ENCODE data around the gene PCBP3. TPM values are rescaled to one million over a fixed set of nuclear protein-coding genes. Genes with fewer than 3 reads are reported as not detected.
"Not testable (repeated sequence)": the region's sequence is repeated elsewhere in the genome, so short reads cannot be mapped to it uniquely, and the experiment has no call there.

Gene PCBP3
- total RNA-seq, 2 experiments from 2014 or later = 1.3 to 1.4 TPM

DNA sequence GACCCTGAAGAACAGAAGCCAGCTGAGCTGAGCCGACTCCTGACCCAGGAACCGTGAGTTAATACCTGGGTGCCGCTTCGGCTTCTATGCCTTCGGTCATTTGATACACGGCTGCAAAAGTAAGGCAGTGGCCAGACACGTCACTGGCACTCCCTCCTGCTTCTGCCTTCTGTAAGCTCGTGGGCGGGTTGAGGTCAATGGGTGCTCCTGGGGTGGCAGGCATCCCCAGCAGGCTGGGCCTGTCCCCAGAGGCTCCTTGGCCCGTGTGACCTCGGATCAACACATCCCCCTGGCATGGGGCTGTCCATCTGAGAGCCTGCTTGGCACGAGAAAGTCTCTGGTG is 302.3 kb downstream of the PCBP3 start:
- ChIA-PET POLR2A (no interaction called here), CTCF (interaction anchor here (0.5 kb wide), 1 partner anchor 208 kb away, joined by 3 read pairs; no protein-coding TSS in a partner anchor)
- H3K27me3 Mint-ChIP-seq (ENCODE audit: low read depth) = no peaks in the 10 kb centered on the region
- H3K4me1 Mint-ChIP-seq (ENCODE audit: low read depth) = no peaks in the 10 kb centered on the region
- DNase-seq = no peak
- no peak overlapping the region for H3K27ac Mint-ChIP-seq
- no peaks in the 10 kb centered on the region for H3K36me3 Mint-ChIP-seq (ENCODE audit: low read depth)
- no peak for ATAC-seq
- no peak overlapping the region for H3K4me3 Mint-ChIP-seq
- H3K9me3 Mint-ChIP-seq (ENCODE audit: insufficient read depth) = no peaks in the 10 kb centered on the region

DNA sequence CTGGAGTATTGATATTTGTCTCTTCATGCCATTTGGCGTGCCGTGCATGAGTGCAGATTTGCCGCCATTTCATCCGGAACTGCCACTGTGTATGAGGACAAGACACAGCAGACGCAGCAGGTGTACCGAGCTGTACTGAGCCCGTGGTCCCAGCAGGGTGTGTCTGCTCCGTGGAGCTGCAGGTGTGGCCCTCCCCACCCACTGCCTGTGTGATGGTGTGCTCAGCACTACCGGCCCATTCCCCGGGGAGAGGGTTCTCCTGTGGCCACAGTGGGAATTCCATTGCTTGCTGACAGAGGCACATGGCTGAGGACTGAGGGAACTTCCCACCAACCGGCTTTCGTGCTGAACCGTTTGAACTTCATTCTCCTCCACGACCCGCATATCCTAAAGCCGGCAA is 303.8 kb downstream of the PCBP3 start:
- POLR2A ChIA-PET = no interaction called here
- no peaks in the 10 kb centered on the region for H3K36me3 Mint-ChIP-seq (ENCODE audit: low read depth)
- ATAC-seq = no peak

DNA sequence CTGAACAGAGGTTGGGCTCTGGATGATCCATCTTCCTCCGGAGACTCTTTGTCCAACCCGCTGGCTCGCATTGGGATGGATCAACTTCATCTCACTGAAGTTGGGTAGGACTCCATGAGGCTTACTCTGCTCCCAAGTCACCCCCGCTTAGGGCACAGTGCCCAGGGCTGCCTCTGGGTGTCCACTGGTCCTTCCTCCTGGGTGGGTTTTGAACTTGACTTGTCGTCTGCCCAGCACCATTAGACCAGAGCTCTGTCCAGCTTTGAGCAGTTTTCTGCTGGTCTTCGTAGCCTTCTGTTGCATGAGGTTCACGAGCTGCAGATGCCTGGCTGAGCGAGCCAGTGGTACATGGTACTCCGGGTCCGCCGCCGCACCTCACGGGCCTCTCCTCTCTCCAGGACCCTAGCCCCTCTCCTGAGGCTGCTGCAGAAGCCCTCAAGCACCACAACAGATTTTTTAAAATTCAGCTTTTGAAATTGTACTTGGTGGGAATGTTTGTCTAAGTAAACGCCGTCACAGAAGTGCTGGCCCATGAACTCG is 304.3 kb downstream of the PCBP3 start:
- CTCF ChIA-PET = no interaction called here
- H3K36me3 Mint-ChIP-seq (ENCODE audit: low read depth) = no peaks in the 10 kb centered on the region
- no peaks in the 10 kb centered on the region for H3K4me1 Mint-ChIP-seq (ENCODE audit: low read depth)
- H3K27ac Mint-ChIP-seq = no peak overlapping the region
- ATAC-seq (no peak), DNase-seq (no peak)
- no peaks in the 10 kb centered on the region for H3K27me3 Mint-ChIP-seq (ENCODE audit: low read depth)
- POLR2A ChIA-PET = no interaction called here
- no peak overlapping the region for H3K4me3 Mint-ChIP-seq
- H3K9me3 Mint-ChIP-seq (ENCODE audit: insufficient read depth) = no peaks in the 10 kb centered on the region

More for the DNA sequence above, 303.8 kb downstream of the PCBP3 start:
- H3K9me3 Mint-ChIP-seq (ENCODE audit: insufficient read depth) = no peaks in the 10 kb centered on the region
- no peak overlapping the region for H3K27ac Mint-ChIP-seq
- CTCF ChIA-PET = no interaction called here
- H3K4me3 Mint-ChIP-seq = no peak overlapping the region
- H3K4me1 Mint-ChIP-seq (ENCODE audit: low read depth) = no peaks in the 10 kb centered on the region
- no peak for DNase-seq
- no peaks in the 10 kb centered on the region for H3K27me3 Mint-ChIP-seq (ENCODE audit: low read depth)

DNA sequence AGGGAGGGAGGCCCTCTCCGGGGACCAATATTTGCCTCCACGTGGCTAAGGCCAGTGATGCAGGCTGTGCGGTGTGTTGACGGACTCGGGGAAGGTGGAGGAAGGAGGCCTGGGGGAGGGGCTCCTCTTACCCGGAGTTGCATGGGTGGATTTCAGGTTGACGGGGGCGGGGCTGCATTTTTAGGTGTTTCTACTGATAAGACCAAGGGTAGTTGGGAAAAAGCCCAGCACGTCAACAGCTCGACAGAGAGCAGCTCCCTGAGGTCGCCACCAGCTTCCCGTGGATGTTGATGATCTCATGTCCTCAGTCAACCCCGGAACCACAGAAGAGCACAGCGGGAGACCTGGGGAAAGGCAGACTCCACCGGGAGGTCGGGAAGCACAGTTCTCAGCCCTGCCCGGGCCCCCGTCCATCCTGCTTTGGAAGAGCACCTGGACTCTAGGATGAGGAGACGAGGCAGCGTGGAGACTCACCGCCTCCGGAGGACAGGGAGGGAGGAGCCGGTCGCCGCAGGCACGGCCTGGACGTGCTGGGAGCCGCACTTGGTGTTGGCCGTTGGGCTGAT is 305.1 kb downstream of the PCBP3 start:
- POLR2A ChIA-PET = no interaction called here

DNA sequence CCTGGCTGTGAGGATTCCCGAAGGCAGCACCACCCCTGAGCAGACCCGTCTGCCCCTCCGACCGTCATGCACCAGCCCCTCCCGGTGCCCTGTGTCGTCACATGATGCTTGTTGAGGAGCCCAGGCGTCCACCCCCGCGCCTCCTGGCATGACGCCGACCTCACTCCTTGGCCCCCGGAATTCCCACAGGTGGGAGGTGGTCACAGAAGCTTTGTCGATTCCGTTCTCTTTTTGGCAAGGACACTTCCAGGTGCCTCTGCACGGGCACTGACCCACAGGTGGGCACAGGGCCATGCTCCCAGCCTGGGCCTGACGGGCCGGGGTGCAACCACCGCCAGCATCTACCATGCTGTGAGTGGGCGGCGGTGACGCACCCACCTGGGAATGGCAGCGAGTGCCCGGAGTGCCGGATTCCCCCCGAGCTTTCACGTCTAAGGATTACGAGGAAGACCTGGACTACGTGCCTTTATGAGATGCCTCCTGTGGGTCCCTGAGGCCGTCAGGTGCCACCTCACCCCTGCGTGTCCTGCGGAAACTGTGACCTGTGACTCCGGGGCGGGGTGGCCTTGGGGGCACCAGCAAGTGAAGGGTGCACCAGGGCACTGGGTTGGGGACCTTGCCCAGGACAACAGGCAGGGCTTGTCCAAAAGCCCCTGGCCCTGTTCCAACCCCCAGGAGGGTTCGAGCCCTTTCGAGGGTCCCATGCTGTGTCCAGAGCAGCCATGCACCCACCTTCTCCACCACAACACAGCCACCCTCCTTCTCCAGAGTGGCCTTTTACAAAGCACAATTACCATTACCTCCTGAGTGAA is 306.6 kb downstream of the PCBP3 start:
- H3K36me3 Mint-ChIP-seq (ENCODE audit: low read depth) = no peaks in the 10 kb centered on the region
- no peak overlapping the region for H3K4me3 Mint-ChIP-seq
- H3K4me1 Mint-ChIP-seq (ENCODE audit: low read depth) = no peaks in the 10 kb centered on the region
- ATAC-seq (no peak), DNase-seq (no peak)
- no peaks in the 10 kb centered on the region for H3K9me3 Mint-ChIP-seq (ENCODE audit: insufficient read depth)
- H3K27ac Mint-ChIP-seq = no peak overlapping the region
- ChIA-PET CTCF (no interaction called here), POLR2A (no interaction called here)
- peaks cover 2% of the 10 kb centered on the region for H3K27me3 Mint-ChIP-seq (ENCODE audit: low read depth)

More for the DNA sequence above, 305.1 kb downstream of the PCBP3 start:
- ATAC-seq (no peak), DNase-seq (no peak)
- H3K4me1 Mint-ChIP-seq (ENCODE audit: low read depth) = no peaks in the 10 kb centered on the region
- no peak overlapping the region for H3K4me3 Mint-ChIP-seq
- no peaks in the 10 kb centered on the region for H3K36me3 Mint-ChIP-seq (ENCODE audit: low read depth)
- H3K27me3 Mint-ChIP-seq (ENCODE audit: low read depth) = no peaks in the 10 kb centered on the region
- CTCF ChIA-PET = interaction anchor here (1.0 kb wide), 1 partner anchor 24 kb away, joined by 3 read pairs; no protein-coding TSS in a partner anchor
- no peak overlapping the region for H3K27ac Mint-ChIP-seq
- no peaks in the 10 kb centered on the region for H3K9me3 Mint-ChIP-seq (ENCODE audit: insufficient read depth)

DNA sequence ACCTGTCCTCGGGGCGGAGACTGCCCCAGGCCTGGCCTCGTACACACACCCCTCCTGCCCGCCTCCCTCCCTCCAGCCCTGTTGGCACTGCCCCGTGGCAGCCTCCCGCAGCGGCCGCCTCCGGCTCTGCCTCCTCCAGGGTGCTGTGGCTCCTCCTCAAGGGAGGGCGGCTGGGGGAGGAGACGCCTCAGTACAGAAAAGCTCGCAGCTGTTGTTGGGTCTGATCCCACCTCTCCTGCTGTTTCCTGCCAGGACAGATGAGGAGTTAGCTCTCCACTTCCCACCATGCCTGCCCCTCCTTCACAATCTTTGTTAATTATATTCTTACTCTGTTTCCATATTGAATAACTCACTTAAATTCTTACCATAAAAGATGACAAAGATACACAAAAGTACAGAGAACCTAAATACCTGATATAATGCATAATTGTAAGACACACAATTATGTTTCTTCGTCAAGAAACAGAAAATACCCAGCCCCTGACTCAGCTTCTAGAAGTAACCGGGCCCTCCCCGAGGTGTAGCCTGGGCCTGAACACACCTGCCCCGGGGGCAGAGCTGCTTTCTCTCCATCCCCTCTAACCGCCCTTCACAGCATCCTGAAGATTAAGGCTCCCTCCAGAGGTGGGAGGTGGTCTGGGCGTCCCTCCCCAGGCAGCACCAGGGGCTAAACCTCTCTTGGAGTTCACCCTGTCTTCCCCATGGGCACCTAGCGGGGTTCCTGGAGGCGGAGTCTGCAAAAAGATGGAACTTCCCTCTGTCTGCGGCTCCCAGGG is 307.4 kb downstream of the PCBP3 start:
- H3K27ac Mint-ChIP-seq = no peak overlapping the region
- H3K36me3 Mint-ChIP-seq (ENCODE audit: low read depth) = no peaks in the 10 kb centered on the region
- ChIA-PET POLR2A (no interaction called here), CTCF (interaction anchor here (1.7 kb wide), 1 partner anchor 22 kb away, joined by 4 read pairs; no protein-coding TSS in a partner anchor)
- ATAC-seq (no peak), DNase-seq (no peak)
- H3K9me3 Mint-ChIP-seq (ENCODE audit: insufficient read depth) = no peaks in the 10 kb centered on the region
- peaks cover 3% of the 10 kb centered on the region for H3K27me3 Mint-ChIP-seq (ENCODE audit: low read depth)
- H3K4me3 Mint-ChIP-seq = no peak overlapping the region
- no peaks in the 10 kb centered on the region for H3K4me1 Mint-ChIP-seq (ENCODE audit: low read depth)

DNA sequence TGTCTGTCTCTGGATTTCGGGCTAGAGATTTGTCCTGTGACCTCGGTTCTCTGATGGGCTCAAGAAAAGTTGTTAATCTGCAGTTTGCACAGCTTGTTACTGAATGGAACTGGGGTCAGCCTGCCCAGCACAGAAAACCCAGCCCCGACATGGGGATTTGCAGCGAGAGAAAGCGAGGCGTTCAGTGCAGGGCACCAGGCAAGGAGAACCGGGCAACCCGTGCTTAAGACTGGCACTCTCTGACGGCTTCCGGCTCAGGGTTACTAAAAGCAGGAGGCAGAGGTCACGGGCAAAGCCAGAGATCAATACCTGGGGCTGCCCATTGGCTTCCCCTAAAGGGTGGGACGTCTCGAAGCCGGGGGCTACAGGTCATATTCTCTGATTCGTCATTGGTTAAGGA is 308.2 kb downstream of the PCBP3 start:
- POLR2A ChIA-PET = interaction anchor here (0.6 kb wide), 1 partner anchor 225 kb away, joined by 3 read pairs; no protein-coding TSS in a partner anchor
- no peak overlapping the region for H3K27ac Mint-ChIP-seq
- H3K9me3 Mint-ChIP-seq (ENCODE audit: insufficient read depth) = no peaks in the 10 kb centered on the region
- peaks cover 3% of the 10 kb centered on the region for H3K27me3 Mint-ChIP-seq (ENCODE audit: low read depth)
- H3K4me1 Mint-ChIP-seq (ENCODE audit: low read depth) = no peaks in the 10 kb centered on the region
- CTCF ChIA-PET = interaction anchor here (1.7 kb wide), 1 partner anchor 22 kb away, joined by 4 read pairs; no protein-coding TSS in a partner anchor
- H3K36me3 Mint-ChIP-seq (ENCODE audit: low read depth) = no peaks in the 10 kb centered on the region
- no peak for DNase-seq
- no peak for ATAC-seq
- H3K4me3 Mint-ChIP-seq = no peak overlapping the region

DNA sequence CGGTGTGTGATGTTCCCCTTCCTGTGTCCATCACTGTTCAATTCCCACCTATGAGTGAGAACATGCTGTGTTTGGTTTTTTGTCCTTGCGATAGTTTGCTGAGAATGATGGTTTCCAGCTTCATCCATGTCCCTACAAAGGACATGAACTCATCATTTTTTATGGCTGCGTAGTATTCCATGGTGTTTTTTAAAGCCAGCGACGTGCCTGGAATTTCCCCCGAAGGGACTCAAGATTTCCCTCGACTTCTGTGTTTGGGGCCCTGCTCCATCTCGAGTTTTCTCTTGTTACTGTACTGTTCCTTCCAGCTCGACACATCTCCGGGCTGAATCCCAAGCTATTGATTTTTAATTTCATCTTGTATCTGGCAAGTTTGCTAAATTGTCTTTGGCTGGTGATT is 309.0 kb downstream of the PCBP3 start:
- H3K36me3 Mint-ChIP-seq (ENCODE audit: low read depth); H3K4me3 Mint-ChIP-seq; H3K27ac Mint-ChIP-seq; POLR2A ChIA-PET; ATAC-seq; H3K9me3 Mint-ChIP-seq (ENCODE audit: insufficient read depth); DNase-seq; H3K4me1 Mint-ChIP-seq (ENCODE audit: low read depth); H3K27me3 Mint-ChIP-seq (ENCODE audit: low read depth): not testable (repeated sequence)
- CTCF ChIA-PET = interaction anchor here (1.7 kb wide), 1 partner anchor 21 kb away, joined by 4 read pairs; no protein-coding TSS in a partner anchor

DNA sequence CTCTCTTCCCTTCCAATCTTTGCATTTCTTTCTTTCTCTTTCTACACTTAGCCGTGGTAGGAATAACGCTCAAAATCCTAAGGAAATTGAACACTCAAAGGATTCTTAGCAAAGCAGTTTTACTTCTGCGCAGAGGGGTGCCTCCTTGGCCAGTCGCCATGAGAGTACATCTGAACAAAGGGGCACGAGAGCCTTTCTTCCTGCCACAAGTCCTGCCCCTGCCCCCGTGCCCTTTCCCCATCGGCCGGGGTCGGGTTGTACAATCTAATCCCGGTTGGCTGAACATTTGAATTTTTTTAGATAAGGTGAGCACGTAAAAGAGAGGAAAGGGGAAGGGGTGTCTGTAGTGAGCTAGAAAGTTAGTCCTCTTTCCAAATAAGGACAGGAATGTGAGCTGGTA is 309.4 kb downstream of the PCBP3 start:
- no peaks in the 10 kb centered on the region for H3K36me3 Mint-ChIP-seq (ENCODE audit: low read depth)
- no peaks in the 10 kb centered on the region for H3K9me3 Mint-ChIP-seq (ENCODE audit: insufficient read depth)
- peaks cover 3% of the 10 kb centered on the region for H3K27me3 Mint-ChIP-seq (ENCODE audit: low read depth)
- POLR2A ChIA-PET = no interaction called here
- no peak overlapping the region for H3K27ac Mint-ChIP-seq
- CTCF ChIA-PET = no interaction called here
- DNase-seq (no peak), ATAC-seq (no peak)
- H3K4me1 Mint-ChIP-seq (ENCODE audit: low read depth) = no peaks in the 10 kb centered on the region
- no peak overlapping the region for H3K4me3 Mint-ChIP-seq

DNA sequence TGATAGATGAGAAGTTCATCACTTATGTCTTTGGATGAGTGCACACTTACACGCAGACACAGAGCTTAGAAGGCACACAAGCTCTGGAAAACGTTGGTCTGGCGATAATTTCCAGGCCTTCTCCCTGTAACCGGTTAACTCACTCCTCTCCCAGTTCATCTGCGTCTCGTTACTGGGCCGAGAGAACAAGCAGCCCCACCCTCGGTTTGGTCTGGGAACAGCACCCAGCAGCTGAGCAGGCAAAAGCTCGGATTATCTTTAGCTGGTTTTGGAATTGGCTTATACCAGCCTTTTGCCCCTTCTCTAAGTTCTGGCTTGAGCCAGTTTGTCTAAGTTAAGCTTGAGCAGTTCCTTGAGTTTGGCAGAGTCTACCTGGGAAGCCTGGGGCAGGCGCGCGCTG is 310.7 kb downstream of the PCBP3 start:
- Mint-ChIP-seq H3K4me3 (no peak overlapping the region), H3K9me3 (ENCODE audit: insufficient read depth) (no peaks in the 10 kb centered on the region), H3K27ac (no peak overlapping the region), H3K27me3 (ENCODE audit: low read depth) (peaks cover 10% of the 10 kb centered on the region), H3K4me1 (ENCODE audit: low read depth) (peaks cover 2% of the 10 kb centered on the region), H3K36me3 (ENCODE audit: low read depth) (no peaks in the 10 kb centered on the region)
- CTCF ChIA-PET = interaction anchor here (0.8 to 0.9 kb wide), 2 partner anchors 16 to 32 kb away, joined by 3 read pairs; no protein-coding TSS in a partner anchor
- ATAC-seq (no peak), DNase-seq (no peak)
- POLR2A ChIA-PET = no interaction called here

DNA sequence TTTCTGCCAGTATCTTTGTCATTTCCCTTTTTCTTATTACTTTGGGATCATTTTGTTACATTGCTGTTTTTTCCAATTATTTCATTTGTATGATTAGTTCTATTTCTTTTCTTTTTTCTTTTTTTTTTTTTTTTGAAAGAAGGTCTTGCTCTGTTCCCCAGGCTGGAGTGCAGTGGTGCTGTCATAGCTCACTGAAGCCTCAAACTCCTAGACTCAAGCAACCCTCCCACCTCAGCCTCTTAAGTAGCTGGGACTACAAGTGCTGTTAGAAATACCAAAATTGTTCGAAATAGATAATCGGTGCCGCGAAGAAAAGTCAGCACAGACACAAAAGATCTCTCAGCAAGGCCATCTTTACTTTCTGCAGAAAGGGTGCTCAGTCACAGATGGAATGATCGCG is 311.4 kb downstream of the PCBP3 start:
- ATAC-seq (no peak), DNase-seq (no peak)
- ChIA-PET POLR2A (no interaction called here), CTCF (interaction anchor here (0.8 kb wide), 1 partner anchor 32 kb away, joined by 3 read pairs; no protein-coding TSS in a partner anchor)
- no peak overlapping the region for H3K4me3 Mint-ChIP-seq
- peaks cover 13% of the 10 kb centered on the region for H3K27me3 Mint-ChIP-seq (ENCODE audit: low read depth)
- H3K27ac Mint-ChIP-seq = no peak overlapping the region
- H3K36me3 Mint-ChIP-seq (ENCODE audit: low read depth) = no peaks in the 10 kb centered on the region
- H3K9me3 Mint-ChIP-seq (ENCODE audit: insufficient read depth) = no peaks in the 10 kb centered on the region
- H3K4me1 Mint-ChIP-seq (ENCODE audit: low read depth) = peaks cover 2% of the 10 kb centered on the region

DNA sequence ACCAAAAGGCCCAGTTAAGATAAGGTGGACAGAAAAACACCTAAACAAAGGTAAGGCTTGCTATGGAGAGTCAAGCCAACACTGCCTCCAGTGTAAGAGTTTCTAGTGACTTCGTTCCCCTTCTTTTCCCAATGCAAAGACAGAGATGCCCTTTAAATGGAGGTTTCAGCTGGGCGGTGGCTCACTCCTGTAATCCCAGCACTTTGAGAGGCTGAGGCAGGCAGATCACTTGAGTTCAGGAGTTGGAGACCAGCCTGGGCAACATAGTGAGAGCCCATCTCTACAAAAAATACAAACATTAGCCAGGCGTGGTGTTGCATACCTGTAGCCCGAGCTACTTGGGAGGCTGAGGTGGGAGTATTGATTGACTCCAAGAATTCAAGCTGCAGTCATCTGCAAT is 314.0 kb downstream of the PCBP3 start:
- H3K4me3 Mint-ChIP-seq = no peak overlapping the region
- CTCF ChIA-PET = no interaction called here
- H3K9me3 Mint-ChIP-seq (ENCODE audit: insufficient read depth) = no peaks in the 10 kb centered on the region
- no peaks in the 10 kb centered on the region for H3K36me3 Mint-ChIP-seq (ENCODE audit: low read depth)
- peaks cover 15% of the 10 kb centered on the region for H3K27me3 Mint-ChIP-seq (ENCODE audit: low read depth)
- no peak for ATAC-seq
- peaks cover 2% of the 10 kb centered on the region for H3K4me1 Mint-ChIP-seq (ENCODE audit: low read depth)
- H3K27ac Mint-ChIP-seq = no peak overlapping the region
- no peak for DNase-seq
- POLR2A ChIA-PET = no interaction called here

Measured in activated CD8-positive, alpha-beta T cell treated with anti-CD3 and anti-CD28 coated beads, Interleukin-2, amount 10 ng/mL, durations not matched to agents 7 days and 5 days (primary cell).